Activated T-helper 1 cell treated with anti-CD3 and anti-CD28 coated beads, Interleukin-2, amount 50 U/mL, for 16 hours (primary cell): Measurements from ENCODE around the gene GFY.
A peak's percentile ranks its signal among the peaks of the same experiment; 100 is the strongest.
"Not testable (repeated sequence)": the region's sequence is repeated elsewhere in the genome, so short reads cannot be mapped to it uniquely, and the experiment has no call there.

Source experiments
- DNase-seq, 2 donors: peaks; one replicate each; pipeline ENCODE4 v3.0.0-alpha.2; 2020; ENCODE audit warnings: low read depth in 1 of 2, low spot score in 1 of 2

The GFY gene

DNA sequence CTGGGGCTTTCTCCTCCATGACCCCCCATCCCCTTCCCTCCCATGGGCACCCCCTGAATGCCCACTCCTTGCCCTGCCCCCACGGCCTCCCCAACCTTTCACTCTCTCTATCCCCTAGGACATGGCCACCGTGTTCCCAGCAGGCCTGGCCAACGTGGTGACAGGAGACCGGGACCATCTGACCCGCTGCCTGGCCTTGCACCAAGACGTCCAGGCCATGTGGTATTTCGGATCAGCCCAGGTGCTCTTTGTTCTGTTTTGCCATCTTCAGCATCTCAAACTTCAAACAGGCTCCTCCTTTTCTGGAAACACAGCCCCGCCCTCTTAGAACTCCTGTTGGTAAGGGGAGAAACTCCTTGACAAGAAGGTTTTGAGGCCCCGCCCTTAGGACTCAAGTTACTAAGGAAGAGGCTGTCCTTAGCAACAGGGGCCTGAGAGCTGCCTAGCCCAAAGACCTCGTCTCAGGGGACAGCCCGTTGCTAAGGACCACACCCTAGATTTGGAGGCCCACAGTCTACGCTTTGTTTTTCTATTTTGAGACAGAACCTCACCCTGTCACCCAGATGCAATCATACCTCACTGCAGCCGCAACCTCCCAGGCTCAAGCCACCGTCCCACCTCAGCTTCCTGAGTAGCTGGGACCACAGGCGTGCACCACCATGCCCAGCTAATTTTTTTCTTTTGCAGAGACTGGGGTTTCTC, 43.7 kb downstream of the GFY start:
- peak; percentile 65 to 67 for DNase-seq

DNA sequence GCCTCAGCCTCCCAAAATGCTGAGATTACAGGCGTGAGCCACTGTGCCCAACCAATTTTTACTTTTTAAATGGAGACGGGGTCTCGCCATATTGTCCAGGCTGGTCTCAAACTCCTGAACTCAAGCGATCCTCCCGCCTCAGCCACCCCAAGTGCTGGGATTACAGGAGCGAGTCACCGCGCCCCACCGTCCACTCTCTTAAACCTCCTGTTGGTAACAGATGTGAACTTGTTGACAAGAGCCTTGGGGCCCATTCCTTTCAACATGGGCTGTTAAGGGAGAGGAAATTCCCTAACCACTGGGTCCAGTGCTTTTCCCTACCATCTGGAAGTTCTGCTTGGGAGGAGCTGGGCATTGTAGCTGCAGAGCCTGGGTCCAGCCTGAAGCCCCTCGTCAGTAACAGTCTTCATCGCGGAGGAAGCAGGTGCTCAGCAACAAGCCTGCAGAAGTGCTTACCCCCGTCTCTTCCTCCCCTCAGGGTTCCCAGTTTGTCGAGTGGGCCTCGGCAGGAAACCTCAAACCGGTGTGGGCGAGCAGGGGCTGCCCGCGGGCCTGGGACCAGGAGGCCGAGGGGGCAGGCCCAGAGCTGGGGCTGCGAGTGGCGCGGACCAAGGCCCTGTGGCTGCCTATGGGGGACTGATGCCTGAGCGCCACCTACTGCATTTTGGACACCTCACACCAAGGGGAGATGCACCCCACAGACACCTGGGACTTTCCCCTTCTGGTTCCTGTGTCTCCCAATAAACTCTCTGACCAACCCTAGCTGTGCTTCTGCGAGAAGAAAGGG, 44.8 kb downstream of the GFY start:
- peak; percentile 41 to 62 for DNase-seq

DNA sequence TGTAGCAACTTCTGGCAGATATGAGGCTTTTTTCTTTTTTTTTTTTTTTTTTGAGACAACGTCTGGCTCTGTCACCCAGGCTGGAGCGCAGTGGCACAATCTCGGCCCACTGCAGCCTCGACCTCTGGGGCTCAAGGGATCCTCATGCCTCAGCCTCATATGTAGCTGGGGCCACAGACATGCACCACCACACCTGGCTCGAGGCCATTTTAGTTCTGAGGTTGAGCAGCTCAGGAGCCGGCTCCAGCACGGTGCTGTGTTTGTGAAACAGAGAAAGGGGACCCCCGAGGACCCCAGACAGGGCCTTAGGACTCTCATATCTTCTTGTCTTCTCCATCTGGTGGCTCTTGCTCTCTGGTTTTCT, 45.4 kb downstream of the GFY start:
- no peak for DNase-seq

DNA sequence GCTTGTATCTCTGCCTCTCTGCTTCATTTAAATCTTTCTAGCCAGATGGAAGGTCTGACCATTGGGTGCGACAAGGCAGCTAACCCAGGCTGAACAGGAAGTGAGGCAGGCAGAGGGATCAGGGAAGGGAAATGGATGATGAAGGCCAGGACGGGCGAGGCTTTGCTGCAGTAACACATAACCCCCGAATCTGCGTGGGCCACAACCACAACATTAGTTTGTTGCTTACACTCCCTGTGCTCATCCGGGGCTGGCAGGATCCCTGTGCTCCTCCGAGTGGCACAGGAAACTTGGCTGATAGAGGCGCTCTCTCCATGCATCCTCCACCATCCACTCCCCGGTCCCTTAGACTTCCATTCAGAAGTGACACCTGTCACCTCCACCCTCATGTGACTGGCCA, 47.7 kb downstream of the GFY start:
- no peak for DNase-seq

DNA sequence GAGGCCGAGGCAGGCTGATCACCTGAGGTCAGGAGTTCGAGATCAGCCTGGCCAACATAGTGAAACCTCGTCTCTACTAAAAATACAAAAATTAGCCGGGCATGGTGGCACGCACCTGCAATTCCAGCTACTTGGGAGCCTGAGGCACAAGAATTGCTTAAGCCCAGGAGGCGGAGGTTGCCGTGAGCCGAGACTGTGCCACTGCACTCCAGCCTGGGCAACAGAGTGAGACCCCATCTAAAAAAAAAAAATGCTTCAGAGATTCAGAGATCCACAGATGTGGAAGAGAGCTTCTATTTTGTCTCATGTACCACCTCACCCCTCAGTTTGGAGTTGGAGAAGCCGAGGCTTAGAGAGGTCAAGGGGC, 48.3 kb downstream of the GFY start:
- DNase-seq, result not testable (repeated sequence)

DNA sequence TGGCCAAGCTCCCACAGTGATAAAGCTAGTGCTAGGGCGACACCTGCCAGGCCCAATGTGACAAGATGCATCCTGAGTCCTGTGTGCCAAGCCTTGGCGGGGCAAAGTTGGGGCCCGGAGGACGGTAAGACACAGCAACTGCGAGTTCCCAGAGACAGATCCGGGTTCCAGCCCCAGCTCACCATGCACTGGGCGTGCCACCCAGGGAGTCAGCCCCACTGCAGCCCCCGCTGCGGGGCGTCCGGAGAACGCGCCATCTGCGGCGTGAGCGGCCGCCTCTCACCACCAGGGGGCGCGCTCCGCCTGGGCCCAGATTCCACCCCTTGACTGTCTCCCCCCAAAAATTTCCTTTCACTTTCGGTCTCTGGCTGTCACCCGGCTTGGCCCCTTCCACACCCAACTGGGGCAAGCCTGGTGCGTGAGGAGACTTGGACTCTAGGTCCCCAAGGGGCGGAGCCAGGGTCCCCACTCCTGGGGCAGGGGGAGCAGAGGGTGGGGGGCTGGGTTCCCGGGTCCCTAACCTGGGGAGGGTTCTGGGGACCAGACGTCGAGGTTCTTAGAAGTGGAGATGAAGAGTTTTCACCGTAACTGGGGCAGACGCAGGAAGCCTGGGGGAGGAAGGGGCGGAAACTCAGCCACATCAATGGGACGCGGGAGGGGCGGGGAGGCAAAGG, 48.8 kb downstream of the GFY start, which contains the start of gene FLT3LG:
TSS of gene FLT3LG (plus strand) at position 348 of the 674 bp plus-strand sequence. CDS start 425 bp downstream, outside the sequence.
- peak; percentile 79 to 85 for DNase-seq

DNA sequence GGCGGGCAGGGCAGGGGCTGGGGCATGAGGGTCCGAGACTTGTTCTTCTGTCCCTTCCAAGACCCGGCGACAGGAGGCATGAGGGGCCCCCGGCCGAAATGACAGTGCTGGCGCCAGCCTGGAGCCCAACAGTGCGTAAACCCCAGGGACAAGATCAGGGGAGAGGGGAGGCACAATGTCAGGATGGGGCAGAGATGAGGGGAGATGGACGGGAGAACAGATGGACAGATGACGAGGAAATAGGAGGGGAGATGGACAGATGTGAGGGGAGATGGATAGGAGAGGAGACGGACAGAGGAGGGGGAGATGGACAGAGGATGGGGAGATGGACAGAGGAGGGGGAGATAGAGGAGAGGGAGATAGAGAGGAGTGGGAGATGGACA, 49.3 kb downstream of the GFY start:
- DNase-seq, result no peak

DNA sequence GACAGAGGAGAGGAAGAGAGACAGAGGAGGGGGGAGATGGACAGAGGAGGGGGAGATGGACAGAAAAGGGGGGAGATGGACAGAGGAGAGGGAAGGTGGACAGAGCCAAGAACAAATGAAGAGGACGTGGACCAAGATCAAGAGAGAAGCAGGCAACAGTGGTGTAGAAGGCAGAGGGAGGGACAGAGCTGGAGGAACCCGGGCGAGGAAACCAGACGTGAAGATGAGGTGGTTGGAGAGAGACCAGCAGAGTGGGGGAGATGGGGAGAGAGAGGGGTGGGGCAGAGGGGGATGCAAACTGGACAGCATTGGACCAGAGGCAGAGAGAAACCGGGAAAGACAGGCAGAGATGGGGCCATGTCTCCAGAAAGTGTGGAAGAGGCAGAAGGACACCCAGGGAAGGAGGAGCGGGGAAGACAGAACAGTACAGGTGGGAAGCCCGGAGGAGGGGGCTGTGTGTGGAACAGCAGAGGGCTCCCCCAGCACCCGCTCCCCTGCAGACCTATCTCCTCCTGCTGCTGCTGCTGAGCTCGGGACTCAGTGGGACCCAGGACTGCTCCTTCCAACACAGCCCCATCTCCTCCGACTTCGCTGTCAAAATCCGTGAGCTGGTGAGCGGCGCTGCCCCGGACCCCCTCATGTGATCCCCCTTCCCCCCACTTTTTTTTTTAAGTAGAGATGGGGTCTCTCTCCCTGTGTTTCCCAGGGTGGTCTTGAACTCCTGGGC, 50.2 kb downstream of the GFY start:
- no peak for DNase-seq

DNA sequence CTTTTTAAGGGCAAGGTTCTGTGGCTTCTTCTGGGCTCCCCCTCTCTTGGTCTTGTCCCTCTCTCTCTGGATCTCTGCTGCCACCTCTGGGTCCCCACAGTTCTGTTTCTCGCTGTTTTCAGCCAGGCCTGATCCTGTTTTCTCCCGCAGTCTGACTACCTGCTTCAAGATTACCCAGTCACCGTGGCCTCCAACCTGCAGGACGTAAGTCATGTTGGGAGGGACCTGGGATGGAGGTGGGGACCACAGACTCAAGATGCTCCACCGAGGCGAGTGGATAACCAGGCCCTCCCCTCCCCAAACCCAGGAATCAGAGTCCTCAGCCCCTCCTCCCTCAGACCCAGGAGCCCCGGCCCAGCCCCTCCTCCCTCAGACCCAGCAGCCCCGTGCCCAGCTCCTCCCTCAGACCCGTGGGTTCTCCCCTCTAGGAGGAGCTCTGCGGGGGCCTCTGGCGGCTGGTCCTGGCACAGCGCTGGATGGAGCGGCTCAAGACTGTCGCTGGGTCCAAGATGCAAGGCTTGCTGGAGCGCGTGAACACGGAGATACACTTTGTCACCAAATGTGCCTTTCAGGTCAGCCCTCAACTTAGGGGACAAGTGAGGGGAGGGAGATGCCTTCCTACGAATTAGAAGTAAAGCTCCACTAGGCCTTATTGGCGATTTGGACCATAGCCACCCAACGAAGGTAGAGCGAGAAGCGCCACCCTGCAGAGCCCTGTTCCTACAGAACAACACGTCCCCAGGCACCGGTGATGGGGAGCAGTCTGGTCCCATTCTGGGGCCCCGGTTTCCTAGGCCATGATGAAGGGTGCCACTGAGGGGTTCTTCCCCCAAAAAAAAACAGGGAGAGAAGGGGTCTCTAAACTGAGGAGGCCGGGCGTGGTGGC, 51.0 kb downstream of the GFY start:
- DNase-seq, result peak; percentile 51 to 54
